K562 (cell line): ENCODE measurements around the gene RNASEH1. TPM values are rescaled to one million over a fixed set of nuclear protein-coding genes. Genes with fewer than 3 reads are reported as not detected.

Experiments used
- ATAC-seq: fragments of 200-7000 bp; cut with Tn5 transposase; 3 replicates; pipeline ENCODE4 v1.9.1; 2020; ENCODE audit warnings: moderate library complexity
- BruUV-seq: library from RNA; stranded (reverse); fragments of 400-500 nt; replicated peaks from 2 replicates; lab custom pipeline; 2021; lab: Mats Ljungman, UMichigan
- CTCF ChIA-PET: fragments of 300-600 bp; formaldehyde crosslinking; extraction: SDS; loops from one replicate; lab custom pipeline; 2021; ENCODE audit warnings: low intra/inter-chr PET ratio; lab: Yijun Ruan, JAX
- POLR2A ChIA-PET: fragments of 300-600, 350-650 bp; sonication (Branson Sonifier 250); formaldehyde crosslinking; extraction: SDS; loops from one replicate; lab custom pipeline; 2021; ENCODE audit warnings: antibody characterized with exemption, inconsistent platforms; lab: Yijun Ruan, JAX
- DNase-seq, 4 experiments: peaks; one replicate each; pipeline versions ENCODE4 v3.0.0 to v3.0.0-alpha.2; 2011 to 2018; ENCODE audit warnings: low spot score in 3 of 4, mixed read lengths in 3 of 4; ENCODE audit errors: extremely low read depth in 1 of 4
- FAIRE-seq: peaks from 2 replicates; lab custom pipeline; 2011; peaks lifted over from hg19 to GRCh38; lab: Jason Lieb, UNC
- H2AFZ ChIP-seq: 2 replicates; pipeline ENCODE4 v1.6.0; 2011; ENCODE audit warnings: low read depth, low read length, control low read depth, inconsistent platforms
- H3K27ac ChIP-seq: fragments of 200-600 bp; 3 replicates; pipeline ENCODE4 v1.8.0; 2011; ENCODE audit warnings: low read depth, mild to moderate bottlenecking, control low read depth, inconsistent platforms, low read length, moderate library complexity, mixed read lengths; ENCODE audit errors: extremely low read depth
- H3K27me3 ChIP-seq, 2 experiments: fragments of 300-600 bp in 1 of 2; 2 replicates in 1 of 2; 3 replicates in 1 of 2; pipeline versions ENCODE4 v1.6.0 to v1.8.0; 2011; ENCODE audit warnings: inconsistent platforms in 2 of 2, low read length in 2 of 2, mild to moderate bottlenecking in 1 of 2, mixed read lengths in 1 of 2, moderate library complexity in 1 of 2; ENCODE audit not compliant: control insufficient read depth in 2 of 2, insufficient read depth in 2 of 2
- H3K36me3 ChIP-seq: fragments of 300-600 bp; 3 replicates; pipeline ENCODE4 v1.8.0; 2011; ENCODE audit warnings: mild to moderate bottlenecking, low read length, inconsistent platforms; ENCODE audit not compliant: control insufficient read depth, insufficient read depth
- H3K4me1 ChIP-seq, 2 experiments: fragments of 200-600 bp in 1 of 2; replicated peaks in 1 of 2; 2 replicates in 1 of 2; 3 replicates in 1 of 2; pipeline versions ENCODE4 v1.5.1 to v1.8.0; 2011; ENCODE audit warnings: inconsistent platforms in 2 of 2, low read length in 2 of 2, mild to moderate bottlenecking in 1 of 2, mixed read lengths in 1 of 2, moderate library complexity in 1 of 2; ENCODE audit not compliant: control insufficient read depth in 2 of 2, insufficient read depth in 2 of 2
- H3K4me2 ChIP-seq: 2 replicates; pipeline ENCODE4 v1.6.1; 2011; ENCODE audit warnings: low read length, control low read depth, inconsistent platforms, mixed read lengths; ENCODE audit not compliant: insufficient read depth
- H3K4me3 ChIP-seq: fragments of 200-600 bp; sonication (generic), shearing (Covaris generic); 2 replicates; pipeline ENCODE4 v1.5.1; 2016; ENCODE audit warnings: control low read depth, inconsistent platforms
- H3K79me2 ChIP-seq: fragments of 200-600 bp; 3 replicates; pipeline ENCODE4 v1.8.0; 2011; ENCODE audit warnings: low read length, inconsistent platforms; ENCODE audit not compliant: control insufficient read depth, insufficient read depth
- H3K9ac ChIP-seq, 2 experiments: 2 replicates each; pipeline versions ENCODE4 v1.6.0 to v1.6.1; 2011; ENCODE audit warnings: low read depth in 2 of 2, low read length in 2 of 2, control low read depth in 1 of 2, inconsistent platforms in 1 of 2, mild to moderate bottlenecking in 1 of 2, mixed read lengths in 1 of 2; ENCODE audit not compliant: insufficient read depth in 1 of 2
- H3K9me1 ChIP-seq: one replicate; pipeline ENCODE4 v1.6.0; 2011; ENCODE audit warnings: inconsistent platforms, mild to moderate bottlenecking, low read length, moderate library complexity; ENCODE audit not compliant: control insufficient read depth, insufficient read depth
- H3K9me3 ChIP-seq: replicated peaks from 2 replicates; pipeline ENCODE4 v1.5.1; 2011; ENCODE audit warnings: low read depth, low read length, inconsistent platforms; ENCODE audit not compliant: control insufficient read depth, insufficient read depth
- H4K20me1 ChIP-seq: replicated peaks from 2 replicates; pipeline ENCODE4 v1.6.1; 2011; ENCODE audit warnings: low read length, inconsistent platforms, mixed read lengths; ENCODE audit not compliant: control insufficient read depth, insufficient read depth
- CC2D1A ChIP-seq: fragments of 450-650 bp; IDR thresholded peaks from 2 replicates; pipeline ENCODE4 v1.6.1; 2017; ENCODE audit warnings: mild to moderate bottlenecking
- CEBPB ChIP-seq: fragments of 450-650 bp; IDR thresholded peaks from 2 replicates; pipeline ENCODE4 v1.6.1; 2016; ENCODE audit warnings: missing genetic modification characterization, missing compliant biosample characterization
- CEBPG ChIP-seq, 3 experiments: fragments of 200-800 bp in 1 of 3; sonication (Bioruptor generic) in 1 of 3; sonication (generic) in 1 of 3; formaldehyde crosslinking in 1 of 3; IDR thresholded peaks in 2 of 3; conservative IDR thresholded peaks in 1 of 3; 2 replicates each; pipeline versions ENCODE4 v1.6.1 to v1.8.0; 2016 to 2022; ENCODE audit warnings: missing compliant biosample characterization in 2 of 3, missing genetic modification characterization in 2 of 3, mild to moderate bottlenecking in 1 of 3, missing genetic modification reagents in 1 of 3
- GABPA ChIP-seq: fragments of 200-800 bp; sonication (Bioruptor generic); conservative IDR thresholded peaks from 2 replicates; pipeline ENCODE4 v1.6.1; 2016; ENCODE audit warnings: low read depth, missing genetic modification characterization, missing compliant biosample characterization
- MTF1 ChIP-seq: fragments of 250-450 bp; sonication (Bioruptor Pico); IDR thresholded peaks from 2 replicates; pipeline ENCODE4 v1.9.0; 2021; ENCODE audit warnings: moderate library complexity, mild to moderate bottlenecking, inconsistent platforms, borderline replicate concordance
- NUFIP1 ChIP-seq: fragments of 450-650 bp; IDR thresholded peaks from 2 replicates; pipeline ENCODE4 v1.6.1; 2018; ENCODE audit not compliant: partially characterized antibody
- WGBS: fragments of 100-300 bp; shearing (Covaris generic); methylation state at CpG from one replicate; pipeline ENCODE4 v1.1.6; 2016; ENCODE audit warnings: low coverage, mixed read lengths; ENCODE audit not compliant: insufficient coverage; ENCODE audit errors: missing lambda C conversion rate; 5-methylcytosine and 5-hydroxymethylcytosine counted together
- in situ Hi-C: fragments of 300-500 bp; cut with MboI; formaldehyde crosslinking; loops from 4 replicates; pipeline ENCODE4 v1.15.0; 2018; ENCODE audit warnings: inconsistent platforms, mixed read lengths
- intact Hi-C: fragments of 100-400 bp; cut with micrococcal nuclease; formaldehyde crosslinking; loops from 2 replicates; pipeline ENCODE4 v1.14.2; 2022
- polyA plus RNA-seq, 8 experiments: library from polyadenylated mRNA; depleted of rRNA in 4 of 8; stranded (reverse) in 5 of 8; unstranded in 3 of 8; fragments of >200 nt; fragmentation: Nextera tagmentation in 2 of 8; fragmentation: Illumina TruSeq in 1 of 8; extraction: Ambion mirVana in 2 of 8; extraction: Trizol in 1 of 8; gene quantifications; 2 replicates each; pipeline versions ENCODE4 v1.2.1 to v1.2.3, GENCODE V29; 2011 to 2014; ENCODE audit warnings: inconsistent platforms in 1 of 8, missing spikeins in 1 of 8
- total RNA-seq, 7 experiments: library from RNA; depleted of rRNA in 6 of 7; stranded (reverse); fragments of >200 nt in 6 of 7; fragmentation: Illumina TruSeq in 2 of 7; extraction: Trizol in 2 of 7; gene quantifications; 2 replicates each; pipeline versions ENCODE4 v1.2.1 to v1.2.3, GENCODE V29; 2011 to 2021; ENCODE audit warnings: low replicate concordance in 1 of 7
- TF ChIP-seq, protein P1 (sequence below), 2 experiments: fragments of 450-650 bp in 1 of 2; IDR thresholded peaks; 2 replicates each; pipeline ENCODE4 v1.6.1; 2011 to 2017; ENCODE audit warnings: low read depth in 2 of 2, antibody characterized with exemption in 1 of 2, borderline replicate concordance in 1 of 2, low read length in 1 of 2, mild to moderate bottlenecking in 1 of 2, mixed read lengths in 1 of 2; ENCODE audit not compliant: control insufficient read depth in 1 of 2

Gene RNASEH1
- total and polyA plus RNA-seq, 9 of the 15 experiments (the other 6 are each of a cell fraction or from before 2014, with no cell fraction given), result 25.7 to 47.5 (median 42.8) TPM

GRCh38 chr2:3598912-3599854 lies 41.0 kb upstream of the RNASEH1 start:
- 63% methylated on average over 20 of the region's 22 CpGs for WGBS
- peaks cover 29 to 69% of the 10 kb centered on the region in 2 experiments; a peak in 4 of 5 replicates for H3K4me1 ChIP-seq

More at GRCh38 chr2:3598912-3599854, 41.0 kb upstream of the RNASEH1 start:
- H3K27ac ChIP-seq, result no peak overlapping the region
- H4K20me1 ChIP-seq, result no peaks in the 10 kb centered on the region
- H3K27me3 ChIP-seq, result no peaks in the 10 kb centered on the region
- no peak for ATAC-seq
- no TSS peak for BruUV-seq
- no peak overlapping the region for H3K4me3 ChIP-seq
- H3K9me3 ChIP-seq, result no peaks in the 10 kb centered on the region
- CTCF ChIA-PET, result no interaction called here
- TF ChIP-seq CEBPG (CRISPR knock-in tag; IDR thresholded peaks at IDR 0.05), result peak; percentile 62
- peak; percentile 36 to 46; a peak in 1 of 4 replicates for TF ChIP-seq CEBPG (tag; conservative IDR thresholded peaks at IDR 0.05 in 1 of 2, IDR thresholded peaks at IDR 0.05 in 1 of 2)
- TF ChIP-seq, protein P1, sequence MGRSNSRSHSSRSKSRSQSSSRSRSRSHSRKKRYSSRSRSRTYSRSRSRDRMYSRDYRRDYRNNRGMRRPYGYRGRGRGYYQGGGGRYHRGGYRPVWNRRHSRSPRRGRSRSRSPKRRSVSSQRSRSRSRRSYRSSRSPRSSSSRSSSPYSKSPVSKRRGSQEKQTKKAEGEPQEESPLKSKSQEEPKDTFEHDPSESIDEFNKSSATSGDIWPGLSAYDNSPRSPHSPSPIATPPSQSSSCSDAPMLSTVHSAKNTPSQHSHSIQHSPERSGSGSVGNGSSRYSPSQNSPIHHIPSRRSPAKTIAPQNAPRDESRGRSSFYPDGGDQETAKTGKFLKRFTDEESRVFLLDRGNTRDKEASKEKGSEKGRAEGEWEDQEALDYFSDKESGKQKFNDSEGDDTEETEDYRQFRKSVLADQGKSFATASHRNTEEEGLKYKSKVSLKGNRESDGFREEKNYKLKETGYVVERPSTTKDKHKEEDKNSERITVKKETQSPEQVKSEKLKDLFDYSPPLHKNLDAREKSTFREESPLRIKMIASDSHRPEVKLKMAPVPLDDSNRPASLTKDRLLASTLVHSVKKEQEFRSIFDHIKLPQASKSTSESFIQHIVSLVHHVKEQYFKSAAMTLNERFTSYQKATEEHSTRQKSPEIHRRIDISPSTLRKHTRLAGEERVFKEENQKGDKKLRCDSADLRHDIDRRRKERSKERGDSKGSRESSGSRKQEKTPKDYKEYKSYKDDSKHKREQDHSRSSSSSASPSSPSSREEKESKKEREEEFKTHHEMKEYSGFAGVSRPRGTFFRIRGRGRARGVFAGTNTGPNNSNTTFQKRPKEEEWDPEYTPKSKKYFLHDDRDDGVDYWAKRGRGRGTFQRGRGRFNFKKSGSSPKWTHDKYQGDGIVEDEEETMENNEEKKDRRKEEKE (IDR thresholded peaks at IDR 0.05; ENCODE audit: borderline replicate concordance in 1 of 2, control insufficient read depth in 1 of 2, low read depth in 2 of 2, low read length in 1 of 2), result no peak
- TF ChIP-seq MTF1, result no peak
- TF ChIP-seq CEBPB (tag), result peak; percentile 91
- no peak for TF ChIP-seq CC2D1A
- TF ChIP-seq GABPA (tag), result no peak
- TF ChIP-seq NUFIP1, result no peak
- POLR2A ChIA-PET, result interaction anchor here (1.3 kb wide), 1 partner anchor 23 kb away, joined by 4 read pairs; no protein-coding TSS in a partner anchor
- intact Hi-C loops (loop anchor here (2.0 kb wide), 1 partner anchor 16 kb away; no protein-coding TSS in a partner anchor), in situ Hi-C loops (no loop called here)
- H3K36me3 ChIP-seq, result no peaks in the 10 kb centered on the region
- no peak overlapping the region for H3K4me2 ChIP-seq
- DNase-seq, result no peak
- peaks cover 3% of the 10 kb centered on the region; the same call in 1 of the 3 replicates for H3K79me2 ChIP-seq
- H3K9me1 ChIP-seq, result no peaks in the 10 kb centered on the region
- FAIRE-seq, result no peak
- H3K9ac ChIP-seq, result 0 out of 4 replicates have a peak overlapping the region, but pooled peaks of 1 of the 2 experiments have one; percentile 39
- H2AFZ ChIP-seq, result no peak overlapping the region
